Hepatic stellate cell (primary cell): Measurements from ENCODE around the gene ZCCHC2.

Experiments used
- DNase-seq: peaks from one replicate; pipeline ENCODE4 v3.0.0; 2011; ENCODE audit warnings: low spot score

Gene ZCCHC2

DNA sequence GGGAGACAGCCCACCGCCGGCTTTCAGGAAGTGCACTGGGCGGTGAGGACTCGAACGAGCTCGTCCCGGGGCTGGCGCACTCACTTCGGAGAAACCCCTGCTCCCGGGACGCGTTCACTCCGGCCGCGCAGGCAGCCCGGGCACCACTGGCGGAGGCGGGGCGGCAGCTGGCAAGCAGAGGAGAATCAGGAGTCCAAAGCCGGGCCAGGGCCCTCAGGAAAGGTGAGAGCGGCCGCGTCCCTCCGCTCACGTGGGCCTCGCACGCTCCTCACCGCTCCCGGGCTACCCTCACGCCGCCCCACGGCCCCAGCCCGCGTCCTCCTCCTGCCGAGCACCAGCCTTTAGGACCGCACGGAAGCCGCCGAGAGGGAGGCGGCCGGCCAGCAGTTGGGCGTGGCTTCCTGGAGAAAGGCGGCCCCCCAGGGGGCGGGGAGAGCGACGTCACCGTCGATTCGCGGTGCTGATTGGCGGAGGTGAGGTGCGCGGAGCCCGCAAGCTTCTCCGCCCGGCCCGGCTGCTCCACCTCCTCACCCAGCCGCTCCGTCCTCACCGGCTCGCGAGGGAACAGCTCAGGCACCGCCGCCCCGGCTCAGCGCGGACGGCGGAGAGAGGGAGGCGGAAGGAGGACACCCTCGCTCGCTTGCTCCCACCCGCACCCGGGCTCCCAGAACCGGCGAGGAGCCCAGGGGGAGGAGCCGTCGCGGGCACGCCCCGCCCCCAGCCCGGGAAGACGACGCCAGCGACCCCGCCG is at the start of gene ZCCHC2:
TSS of gene ZCCHC2 (plus strand) at position 522 of the 751 bp plus-strand sequence. CDS start 400 bp downstream, outside the sequence.
- DNase-seq = peak; percentile 97

DNA sequence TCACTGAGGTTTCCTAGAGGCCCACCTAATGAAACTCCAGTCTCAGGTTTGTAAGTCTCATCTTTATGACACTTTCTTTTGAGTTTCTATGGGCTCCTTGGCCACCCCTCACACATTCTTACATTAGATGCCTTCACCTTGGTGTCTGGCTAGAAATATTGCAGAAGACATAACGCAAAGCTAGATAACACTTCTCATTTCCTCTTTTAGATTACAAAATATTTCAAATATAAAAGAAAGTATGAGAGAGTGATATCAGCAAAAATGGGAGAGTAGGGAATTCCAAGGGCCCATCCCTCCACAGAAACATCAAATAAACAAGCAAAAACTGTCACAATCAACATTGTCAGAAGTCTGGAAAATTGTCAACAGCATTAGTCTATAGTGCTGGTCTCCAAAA is 43.3 kb upstream of the ZCCHC2 start:
- DNase-seq = no peak

DNA sequence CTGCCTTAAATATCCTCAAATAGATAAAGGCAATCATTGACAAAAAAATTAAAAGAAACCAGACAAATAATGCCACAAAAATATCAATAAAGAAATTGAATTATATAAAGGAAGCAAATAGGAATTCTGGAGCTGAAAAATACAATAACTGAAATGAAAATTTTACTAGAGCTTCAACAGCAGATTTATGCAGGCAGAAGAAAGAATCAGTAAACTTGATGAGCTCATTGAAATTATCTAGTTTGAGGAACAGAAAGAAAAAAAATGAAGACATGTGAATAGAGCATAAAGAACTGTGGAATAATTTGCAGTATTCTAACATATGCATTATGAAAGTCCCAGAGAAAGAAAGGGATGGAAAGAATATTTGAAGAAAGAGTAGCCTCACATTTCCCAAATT is 41.9 kb upstream of the ZCCHC2 start:
- DNase-seq = no peak

DNA sequence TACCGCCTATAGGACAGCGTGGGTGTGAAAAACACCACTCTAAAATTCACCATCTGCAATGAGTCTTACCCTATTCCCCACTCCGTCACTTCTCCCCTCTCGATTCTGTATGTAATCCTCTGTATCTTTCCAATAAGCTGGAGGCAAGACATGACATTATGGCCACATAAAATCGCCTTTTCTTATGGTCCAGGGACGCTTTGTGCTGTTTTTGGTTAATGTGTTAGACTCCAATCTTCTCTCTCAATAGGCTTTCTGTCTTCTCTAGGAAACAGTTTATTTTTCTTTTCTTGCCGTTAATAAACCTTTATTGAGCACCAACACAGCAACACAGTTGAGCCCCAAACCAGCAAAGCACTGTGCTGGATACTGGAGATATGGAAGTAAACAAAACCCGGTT is 37.9 kb upstream of the ZCCHC2 start:
- DNase-seq = no peak

DNA sequence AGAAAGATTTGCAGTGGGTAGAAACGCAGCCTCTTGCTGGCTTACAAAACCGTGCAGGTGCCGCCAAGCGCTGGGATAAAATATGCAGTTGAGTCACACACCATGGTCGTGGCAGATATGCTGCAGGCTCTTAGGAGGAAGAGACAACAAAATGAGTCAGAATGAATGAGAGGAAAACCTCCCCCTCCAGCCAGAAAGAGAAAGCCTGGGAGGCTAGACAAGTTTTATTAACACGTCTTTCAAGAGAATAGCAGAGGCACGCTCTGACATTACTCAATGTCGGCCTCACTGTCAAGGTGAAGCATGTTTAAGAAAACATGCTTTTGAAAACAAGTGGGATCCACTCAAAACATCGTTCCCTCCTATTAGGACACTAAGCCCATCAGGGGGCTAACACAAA is 37.1 kb upstream of the ZCCHC2 start:
- peak; percentile 37 for DNase-seq

DNA sequence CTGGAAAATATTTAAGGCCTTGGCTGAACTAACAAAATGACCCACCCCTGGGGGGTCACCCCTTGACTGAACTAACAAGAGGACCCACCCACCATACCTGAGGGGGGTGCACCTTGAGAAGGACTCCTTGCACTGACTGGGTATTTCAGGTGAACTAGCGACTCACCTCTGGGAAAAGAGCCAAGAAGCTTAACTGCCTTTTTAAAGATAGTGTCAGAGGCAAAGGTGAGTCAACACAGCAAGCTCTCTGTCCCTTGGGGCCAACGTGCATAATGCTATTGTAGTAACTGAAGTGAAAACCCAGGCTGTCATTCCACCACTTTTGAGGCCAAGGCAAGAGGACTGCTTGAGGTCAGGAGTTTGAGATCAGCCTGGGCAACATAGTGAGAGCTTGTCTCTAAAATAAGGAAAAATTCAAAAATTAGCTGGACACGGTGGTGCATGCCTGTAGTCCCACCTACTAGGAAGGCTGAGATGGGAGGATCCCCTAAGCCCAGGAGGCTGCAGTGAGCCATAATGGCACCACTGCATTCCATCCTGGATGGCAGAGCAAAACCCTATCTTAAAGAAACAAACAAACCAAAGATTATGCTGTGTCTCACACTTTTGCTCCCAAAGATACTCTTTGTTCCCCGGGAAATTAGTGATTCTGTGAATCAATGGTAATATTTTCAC is 36.4 kb upstream of the ZCCHC2 start:
- DNase-seq = no peak

DNA sequence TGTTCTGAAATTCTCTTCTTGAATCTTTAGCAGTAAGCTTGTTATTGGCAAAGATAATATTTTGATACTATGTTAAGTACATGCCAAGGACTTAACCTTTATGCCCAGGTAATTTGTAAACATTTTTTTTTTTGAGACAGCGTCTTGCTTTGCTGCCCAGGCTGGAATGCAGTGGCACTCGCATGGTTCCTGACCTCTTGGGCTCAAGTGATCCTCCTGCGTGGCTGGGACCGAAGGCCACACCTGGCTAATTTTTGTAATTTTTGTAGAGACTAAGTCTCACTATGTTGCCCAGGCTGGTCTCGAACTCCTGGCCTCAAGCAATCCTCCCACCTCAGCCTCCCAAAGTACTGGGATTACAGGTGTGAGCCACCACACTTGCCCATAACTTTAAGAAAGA is 35.7 kb upstream of the ZCCHC2 start:
- DNase-seq = no peak

DNA sequence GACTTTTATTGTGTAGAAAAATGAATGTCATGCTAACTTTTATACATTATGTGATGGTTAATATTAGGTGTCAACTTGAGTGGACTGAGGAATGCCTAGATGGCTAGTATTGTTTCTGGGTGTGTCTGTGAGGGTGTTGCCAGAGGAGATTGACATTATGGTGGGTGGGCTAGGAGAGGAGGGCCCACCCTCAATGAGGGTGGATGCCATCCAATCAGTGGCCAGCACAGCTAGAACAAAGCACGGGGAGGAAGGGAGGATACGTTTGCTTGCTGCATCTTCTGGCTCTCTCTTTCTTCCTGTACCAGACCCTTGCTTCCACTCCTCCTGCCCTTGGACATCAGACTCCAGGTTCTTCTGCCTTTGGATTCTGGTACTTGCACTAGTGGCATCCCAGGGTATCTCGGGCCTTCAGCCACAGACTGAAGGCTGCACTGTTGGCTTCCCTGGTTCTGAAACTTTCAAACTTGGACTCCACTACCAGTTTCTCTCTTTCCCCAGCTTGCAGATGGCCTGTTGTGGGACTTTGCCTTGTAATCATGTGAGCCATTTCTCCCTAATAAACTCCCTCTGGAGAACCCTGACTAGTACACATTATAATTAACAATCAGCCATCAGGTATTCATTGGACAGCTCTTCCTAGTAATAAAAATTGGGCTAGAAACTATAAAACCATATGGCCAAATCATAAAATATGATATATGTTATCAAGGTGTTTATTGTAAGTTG is 31.7 kb upstream of the ZCCHC2 start:
- DNase-seq = no peak

DNA sequence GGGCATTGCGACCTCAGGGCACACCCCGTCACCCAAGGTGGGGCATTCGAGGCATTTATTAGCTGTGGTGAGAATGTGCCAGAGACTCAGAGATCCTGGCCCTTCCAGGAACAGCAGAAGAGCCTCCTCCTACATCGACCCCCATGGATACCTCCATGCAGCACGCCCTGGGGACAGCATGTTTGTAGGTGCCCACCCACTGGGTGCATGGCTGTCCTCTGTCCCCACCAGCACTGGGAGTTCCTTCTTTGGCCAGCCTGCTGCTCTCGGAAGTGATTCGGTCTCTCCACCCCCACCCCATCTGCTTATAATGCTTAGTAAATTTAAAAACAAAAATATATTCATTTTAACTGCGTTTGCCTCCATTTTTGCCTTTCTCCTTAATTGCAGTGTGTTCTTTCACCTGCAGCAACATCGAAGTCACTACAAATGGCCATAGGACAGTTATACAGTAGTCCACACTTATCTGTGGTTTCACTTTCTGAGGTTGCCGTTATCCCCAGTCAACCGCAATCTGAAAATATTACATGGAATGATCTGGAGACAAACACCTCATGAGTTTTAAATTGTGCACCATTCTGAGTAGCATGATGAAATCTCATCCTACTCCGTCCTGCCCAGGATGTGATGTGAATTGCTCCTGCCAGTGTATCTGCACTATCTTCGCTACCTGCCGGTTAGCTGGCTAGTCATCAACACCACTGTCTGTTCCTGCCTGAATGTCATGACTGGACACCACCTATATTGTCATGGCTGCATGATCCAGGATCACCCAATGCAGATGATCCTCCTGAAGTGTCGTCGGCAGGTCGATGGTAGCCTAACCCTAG is 29.6 kb upstream of the ZCCHC2 start:
- DNase-seq = no peak

DNA sequence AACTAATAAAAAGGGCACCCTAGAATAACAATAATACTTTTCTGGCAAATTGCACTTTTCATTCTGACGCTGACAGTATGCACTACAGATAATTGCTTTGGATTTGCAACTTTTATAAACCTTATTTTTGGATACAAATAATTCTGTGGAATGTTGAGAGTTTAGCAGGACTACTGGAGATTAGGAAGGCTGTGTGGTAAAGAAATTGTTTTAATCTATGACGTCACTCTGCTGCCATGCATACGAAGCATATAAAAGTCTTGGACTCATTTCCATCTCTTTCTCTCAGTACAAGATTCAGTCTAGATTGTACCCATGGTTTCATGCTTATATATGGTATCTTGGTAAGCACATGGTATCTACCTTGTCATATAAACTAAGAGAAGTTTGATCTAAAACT is 28.1 kb upstream of the ZCCHC2 start:
- DNase-seq = no peak

DNA sequence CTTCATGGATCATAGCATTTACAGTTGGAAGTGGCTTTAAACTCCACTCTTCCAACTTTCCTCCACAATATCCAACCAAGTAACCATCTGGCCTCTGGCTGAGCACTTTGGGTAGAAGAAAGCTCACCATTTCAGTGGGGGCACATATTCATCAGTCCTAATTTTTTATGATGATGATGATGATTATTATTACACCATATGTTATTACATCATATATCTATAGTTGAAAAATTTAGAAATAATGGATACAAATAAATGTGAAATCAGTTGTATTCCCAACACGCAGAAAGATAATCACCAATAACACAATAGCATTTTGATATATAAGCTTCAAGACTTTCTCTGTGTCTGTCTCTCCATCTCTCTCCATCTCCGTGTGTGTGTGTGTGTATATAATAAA is 26.6 kb upstream of the ZCCHC2 start:
- no peak for DNase-seq

DNA sequence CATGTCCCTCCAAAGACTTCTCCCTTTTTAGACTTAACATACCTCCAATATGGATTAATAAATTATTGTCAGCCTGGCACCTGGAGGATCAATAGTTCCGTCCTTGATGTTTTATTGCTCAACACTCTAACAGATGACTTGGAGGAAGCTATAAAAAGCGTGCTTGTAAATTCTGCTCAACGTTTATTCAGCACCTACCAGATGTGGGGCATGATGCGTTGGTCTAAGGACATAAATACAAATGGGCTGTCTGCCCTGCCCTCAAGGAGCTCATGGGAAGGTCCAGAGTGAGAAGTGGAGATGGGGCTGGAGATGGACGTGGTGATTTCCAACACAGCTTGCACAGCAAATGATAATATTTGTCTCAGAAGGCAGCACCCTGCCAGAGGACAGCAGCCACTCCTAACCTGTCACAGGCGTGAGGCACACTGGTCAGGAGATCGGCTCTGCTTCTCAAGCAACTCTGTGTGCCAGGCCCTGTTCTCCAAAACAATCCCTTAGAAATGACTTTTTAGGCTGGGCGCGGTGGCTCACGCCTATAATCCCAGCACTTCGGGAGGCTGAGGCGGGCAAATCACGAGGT is 25.5 kb upstream of the ZCCHC2 start:
- DNase-seq = no peak

DNA sequence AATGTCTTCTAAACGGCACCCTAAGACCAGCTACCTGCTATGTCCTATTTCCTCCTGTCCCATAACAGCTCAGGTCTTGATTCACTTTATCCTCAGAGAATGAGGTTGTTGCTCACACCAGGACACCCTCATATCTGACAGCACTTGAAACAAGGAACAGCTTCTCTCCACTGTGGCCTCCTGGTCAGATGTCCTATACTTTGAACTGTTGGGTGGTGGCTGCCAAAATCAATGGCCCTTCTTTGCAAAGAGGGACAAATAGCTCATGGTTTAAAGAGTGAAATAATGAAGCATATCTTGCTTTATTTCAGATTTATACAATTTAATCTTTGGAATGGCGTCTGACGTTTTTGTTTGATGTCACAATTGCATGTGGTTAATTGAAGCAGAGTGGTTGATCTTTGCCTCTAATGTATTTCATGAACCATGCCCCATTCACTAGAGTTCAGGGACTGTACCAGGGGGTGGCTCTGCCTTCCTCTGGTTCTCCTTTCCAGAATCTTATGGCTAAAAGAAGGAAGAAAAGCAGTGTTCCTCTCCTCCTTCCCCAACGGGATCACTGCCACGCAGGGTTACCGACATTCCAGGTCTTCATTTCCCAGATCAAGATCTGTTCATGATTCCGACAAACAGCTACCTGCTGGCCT is 24.1 kb upstream of the ZCCHC2 start:
- no peak for DNase-seq

DNA sequence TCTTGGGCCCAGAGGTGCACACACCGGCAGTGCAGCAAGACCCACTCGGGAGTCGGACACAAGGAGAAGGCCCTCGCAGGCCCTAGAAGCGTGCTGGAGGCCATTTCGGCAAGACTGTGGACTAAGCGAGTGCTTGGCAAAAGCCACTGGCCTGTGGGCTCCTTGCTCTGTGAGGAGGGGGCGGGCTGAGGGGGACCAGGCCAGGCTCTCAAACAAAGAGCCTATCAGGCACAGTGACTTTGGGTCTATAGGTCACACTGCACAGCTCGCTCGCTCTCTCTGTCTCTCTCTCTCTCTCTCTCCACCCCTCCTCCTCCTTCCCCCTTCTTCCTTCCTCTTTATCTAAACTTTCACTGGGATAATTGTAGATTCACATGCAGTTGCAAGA is 23.6 kb upstream of the ZCCHC2 start:
- no peak for DNase-seq

DNA sequence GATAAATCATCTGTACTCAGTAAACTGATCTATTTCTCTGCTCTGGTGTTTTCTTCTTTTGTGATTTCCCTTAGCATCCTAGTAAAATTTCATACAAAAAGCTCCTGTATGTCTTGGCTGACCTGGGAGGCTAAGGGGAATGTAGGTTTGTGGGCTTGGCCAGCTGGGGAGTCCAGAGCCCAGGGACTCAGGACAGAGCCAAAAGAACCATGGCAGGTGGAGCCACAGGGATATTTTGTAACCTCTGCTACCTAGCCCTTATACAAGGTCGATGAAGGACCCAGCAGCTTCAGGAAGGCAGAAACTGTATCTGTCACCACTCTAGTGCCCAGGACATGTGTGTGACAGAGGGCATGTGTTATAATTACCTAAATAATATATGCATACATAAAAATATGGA is 22.7 kb upstream of the ZCCHC2 start:
- DNase-seq = no peak

DNA sequence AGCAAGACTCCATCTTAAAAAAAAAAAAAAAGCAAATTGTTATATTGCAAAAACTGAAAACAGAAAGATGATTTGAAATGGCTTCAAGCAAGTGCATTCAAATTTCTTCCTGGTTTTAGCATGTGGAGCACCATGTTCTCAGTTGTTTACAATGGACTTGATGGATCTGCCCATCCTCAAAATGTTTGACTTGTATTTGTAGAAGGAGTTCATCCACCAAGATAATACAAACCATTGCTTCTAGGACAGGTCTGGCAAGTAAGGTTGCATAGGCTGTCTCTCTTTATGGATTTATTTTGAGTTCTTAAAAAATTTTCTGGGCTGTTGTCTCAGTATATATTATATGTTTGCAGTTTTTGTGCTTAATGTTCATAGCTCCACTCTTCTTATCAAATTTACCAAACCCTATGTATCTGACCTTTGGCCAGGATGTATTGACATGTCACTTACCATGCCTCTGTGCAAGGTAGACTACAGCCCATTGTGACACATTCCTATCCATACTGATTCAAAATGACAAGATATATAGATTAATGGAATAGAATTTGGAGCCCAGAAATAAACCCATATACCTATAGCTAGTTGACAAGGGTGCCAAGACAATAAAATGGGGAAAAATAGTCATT is 21.7 kb upstream of the ZCCHC2 start:
- no peak for DNase-seq

DNA sequence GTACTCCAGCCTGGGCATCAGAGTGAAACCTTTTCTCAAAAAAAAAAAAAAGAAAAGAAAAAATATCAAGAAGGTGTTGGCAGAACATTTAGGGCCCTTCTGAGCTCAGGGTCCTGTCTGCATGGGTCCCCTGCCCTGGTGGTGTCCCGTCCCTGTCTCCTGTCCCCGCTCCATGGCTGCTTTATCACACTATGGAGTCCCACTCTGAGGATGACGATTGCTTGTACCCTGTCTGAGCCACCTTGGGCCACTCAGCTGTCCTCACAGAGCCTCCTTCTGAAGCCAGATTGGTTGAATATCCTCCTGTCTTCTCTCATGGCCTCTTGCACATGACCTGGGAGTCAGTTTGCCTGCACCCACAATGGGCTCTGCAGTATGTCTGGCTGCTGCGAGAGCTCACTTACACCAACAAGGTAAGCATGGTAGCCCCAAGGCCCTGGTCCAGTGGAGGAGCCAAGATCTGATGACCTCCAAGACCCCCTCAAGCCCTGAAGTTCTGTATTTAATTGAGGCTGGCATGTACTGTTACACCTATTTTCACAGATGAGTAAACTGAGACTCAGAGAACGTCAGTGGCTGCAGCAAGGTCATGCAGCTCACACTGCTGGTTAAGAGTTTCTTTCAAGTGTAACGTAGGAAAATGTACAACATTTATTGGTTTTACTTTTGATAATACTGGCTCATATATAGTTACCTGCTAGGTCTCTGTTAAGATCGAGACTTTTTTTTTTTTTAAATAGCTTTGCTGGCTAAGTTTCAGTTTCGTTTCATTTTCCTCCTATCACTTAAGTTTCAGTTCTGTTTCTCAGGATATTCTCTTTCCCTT is 16.9 kb upstream of the ZCCHC2 start:
- no peak for DNase-seq

DNA sequence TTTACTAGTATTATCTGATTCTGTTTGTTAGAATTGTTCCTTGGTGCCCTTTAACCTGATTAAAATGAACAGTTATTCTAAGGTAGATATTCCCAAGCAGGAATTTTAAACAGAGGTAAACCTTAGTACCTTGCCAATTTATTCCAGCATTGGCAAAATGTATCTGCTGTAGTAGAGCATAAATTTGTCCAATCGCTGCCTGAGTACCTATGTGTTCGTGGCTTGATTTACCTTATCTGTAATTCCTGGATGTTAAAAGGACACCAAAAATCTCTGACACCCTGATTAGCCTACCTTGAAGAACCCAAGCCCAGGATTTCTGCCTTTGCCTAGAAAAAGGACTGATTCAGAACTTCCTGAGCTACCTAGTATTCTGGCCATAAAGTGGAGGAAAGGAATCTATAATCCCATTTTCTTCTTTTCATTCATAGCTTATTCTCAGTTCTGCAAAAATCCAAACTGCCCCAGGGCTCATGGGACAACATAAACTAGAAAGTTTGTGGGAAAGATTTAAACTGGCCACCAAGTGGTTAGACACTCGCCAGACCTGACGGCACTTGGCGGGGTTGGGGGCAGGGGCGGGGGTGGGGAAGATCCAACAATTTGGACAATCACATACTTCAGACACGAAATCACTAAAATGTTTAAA is 16.2 kb upstream of the ZCCHC2 start:
- DNase-seq = no peak

DNA sequence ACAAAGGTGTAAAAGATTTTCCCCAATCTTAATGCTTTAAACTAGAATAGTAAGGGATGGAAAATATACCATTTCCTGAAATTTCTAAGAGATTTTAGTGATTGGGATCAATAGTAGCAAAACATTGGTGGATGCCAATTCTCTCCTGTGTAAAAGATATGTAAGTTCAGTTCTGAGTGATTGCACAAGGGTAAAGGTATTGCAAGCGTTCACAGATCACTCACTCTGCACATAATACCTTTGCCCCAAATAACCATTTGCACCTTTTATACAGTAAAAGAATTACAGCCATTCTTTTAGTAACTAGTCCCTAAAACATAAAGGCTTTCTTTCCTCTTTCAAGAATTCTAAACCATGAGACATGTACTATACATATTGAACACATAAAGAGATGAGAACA is 13.0 kb upstream of the ZCCHC2 start:
- no peak for DNase-seq

DNA sequence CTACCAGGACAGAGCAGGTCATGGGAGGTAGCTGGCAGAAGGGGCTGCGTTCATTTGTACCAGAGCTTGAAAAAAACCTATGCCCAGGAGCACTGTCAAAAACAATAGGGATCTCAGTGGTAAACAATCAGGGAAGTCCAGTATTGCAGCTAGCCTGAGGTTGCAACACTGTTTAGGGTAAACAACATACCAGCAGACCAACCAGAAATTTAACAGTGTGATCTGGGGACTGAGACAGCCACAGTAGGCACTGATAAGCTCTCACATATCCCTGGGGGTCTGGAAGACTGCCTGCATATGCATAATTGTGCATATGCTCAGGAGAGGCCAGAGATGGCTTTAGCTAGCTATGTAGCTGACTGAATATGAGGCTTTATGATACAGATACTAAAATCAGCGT is 12.0 kb upstream of the ZCCHC2 start:
- DNase-seq = no peak
